GM21390 (cell line): ENCODE measurements around the gene LCLAT1.
"Not testable (repeated sequence)": the region's sequence is repeated elsewhere in the genome, so short reads cannot be mapped to it uniquely, and the experiment has no call there.

Experiments used
- ATAC-seq: cut with Tn5 transposase; IDR thresholded peaks from one replicate; pipeline ENCODE4 v1.9.1; 2021; ENCODE audit not compliant: unreplicated experiment

Gene LCLAT1

DNA sequence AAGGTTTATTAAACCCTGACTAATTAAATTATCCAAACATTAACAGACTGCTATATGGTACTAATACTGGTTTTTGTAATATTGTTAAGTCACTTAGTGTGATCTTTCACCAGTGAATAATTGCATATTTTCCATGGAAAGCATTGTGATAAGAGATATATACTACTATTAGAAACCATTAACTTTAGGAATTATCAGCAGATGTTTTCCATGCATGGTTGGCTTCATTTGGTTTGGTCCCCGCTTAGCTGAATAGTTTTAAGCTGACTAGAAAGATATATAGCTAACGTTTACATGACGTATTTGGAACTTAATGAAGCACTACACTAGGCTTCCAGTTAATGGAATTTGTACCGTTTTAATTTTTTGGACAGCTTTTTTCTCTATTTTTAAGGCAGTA is 37.9 kb downstream of the LCLAT1 start:
- ATAC-seq: no peak

DNA sequence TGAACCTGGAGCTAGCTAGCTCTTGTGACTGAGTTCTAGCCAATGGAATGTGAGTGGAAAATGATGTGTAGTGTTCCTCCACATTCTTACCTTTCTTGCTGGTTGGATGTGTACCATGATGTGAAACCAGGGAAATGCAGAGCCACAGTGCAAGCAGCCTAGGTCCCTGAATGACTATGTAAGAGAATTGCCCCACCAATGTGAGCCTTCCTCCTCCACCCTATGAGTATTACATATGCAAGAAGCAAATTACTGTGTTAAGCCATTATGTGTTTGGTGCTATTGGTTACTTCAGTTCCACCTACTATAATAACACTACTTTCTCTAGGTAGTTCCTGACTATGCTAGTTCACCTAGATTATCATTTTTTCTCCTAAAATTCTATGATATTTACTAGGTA is 39.6 kb downstream of the LCLAT1 start:
- ATAC-seq: no peak

DNA sequence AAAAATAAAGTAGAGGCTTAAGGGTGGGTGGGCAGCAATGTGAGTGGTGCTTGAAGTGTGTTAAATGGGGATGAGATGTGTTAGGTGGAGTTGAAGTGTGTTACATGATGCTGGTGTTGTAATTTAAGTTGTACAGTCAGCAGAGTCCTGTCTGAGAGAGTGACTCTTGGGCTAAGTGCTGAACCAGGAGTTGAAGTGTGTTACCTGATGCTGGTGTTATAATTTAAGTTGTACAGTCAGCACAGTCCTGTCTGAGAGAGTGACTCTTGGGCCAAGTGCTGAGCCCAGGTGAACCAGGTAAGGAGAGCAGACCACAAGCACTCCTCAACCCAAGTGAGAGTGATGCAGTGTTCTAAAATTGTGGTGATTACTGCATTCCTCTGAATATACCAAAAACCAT is 40.6 kb downstream of the LCLAT1 start:
- no peak for ATAC-seq

DNA sequence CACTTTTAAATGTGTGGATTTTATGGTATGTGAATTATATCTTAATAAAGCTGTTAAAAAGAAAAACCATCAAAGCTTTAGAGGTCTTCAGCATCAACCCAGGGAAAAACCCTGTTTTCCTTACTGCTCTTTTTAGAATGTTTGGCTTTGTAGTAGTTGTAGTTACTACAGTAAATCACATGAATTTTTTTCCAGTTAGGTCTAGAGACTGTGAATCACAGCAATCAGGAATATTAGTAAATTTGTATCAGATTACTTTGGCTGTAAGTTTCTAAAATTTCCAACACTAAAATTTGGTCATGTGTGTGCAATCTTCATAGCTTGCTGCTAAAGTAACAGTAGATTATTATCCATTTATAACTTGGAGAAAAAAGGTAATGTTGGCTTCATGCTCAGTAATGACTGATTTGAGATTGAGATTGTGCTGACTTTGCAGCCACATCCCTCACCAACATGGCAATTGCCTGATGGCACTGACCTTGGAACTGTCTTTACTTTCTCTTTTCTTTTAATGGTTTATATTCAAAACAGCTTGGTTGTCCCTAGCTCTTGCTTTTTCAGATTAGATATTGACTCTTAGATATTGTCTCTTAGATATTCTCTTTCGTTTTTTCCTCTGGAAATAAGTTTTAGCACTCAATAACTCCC is 41.1 kb downstream of the LCLAT1 start:
- ATAC-seq: no peak

DNA sequence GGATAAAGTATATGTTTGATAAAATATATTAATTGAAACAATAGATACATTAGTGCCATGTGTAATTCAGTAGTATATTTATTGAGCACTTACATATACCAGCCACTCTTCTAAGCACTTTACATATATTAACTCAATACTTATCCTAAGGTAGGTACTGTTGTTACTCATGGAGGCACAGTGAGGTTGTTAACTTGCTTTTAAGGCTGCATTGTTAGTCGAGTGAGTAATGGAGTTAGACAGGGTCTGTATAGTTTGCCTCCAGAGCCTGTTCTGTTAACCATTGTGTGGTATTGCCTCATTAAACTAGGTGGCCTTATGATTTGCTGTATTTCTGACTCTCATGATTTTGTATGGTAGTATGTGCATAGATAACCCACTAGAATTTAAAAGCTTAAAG is 44.2 kb downstream of the LCLAT1 start:
- no peak for ATAC-seq

DNA sequence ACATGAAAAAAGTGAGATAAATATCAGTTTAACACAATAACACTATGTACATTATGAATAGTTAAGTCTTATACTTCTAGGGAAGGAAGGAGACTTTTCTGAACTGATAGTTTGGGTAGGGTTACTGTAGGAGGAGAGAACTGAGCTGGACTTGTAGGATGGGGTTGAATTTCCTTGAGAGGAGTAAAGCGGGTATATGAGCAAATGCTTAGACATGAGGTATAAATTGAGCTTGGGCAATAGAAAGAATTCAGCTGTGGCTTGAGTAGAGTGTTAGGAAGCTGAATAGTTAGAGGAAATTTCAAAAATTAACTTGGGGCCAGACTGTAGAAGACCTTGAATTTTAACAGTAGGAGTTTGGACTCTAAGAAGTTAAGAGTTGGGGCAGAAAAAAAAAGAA is 45.1 kb downstream of the LCLAT1 start:
- ATAC-seq: no peak

DNA sequence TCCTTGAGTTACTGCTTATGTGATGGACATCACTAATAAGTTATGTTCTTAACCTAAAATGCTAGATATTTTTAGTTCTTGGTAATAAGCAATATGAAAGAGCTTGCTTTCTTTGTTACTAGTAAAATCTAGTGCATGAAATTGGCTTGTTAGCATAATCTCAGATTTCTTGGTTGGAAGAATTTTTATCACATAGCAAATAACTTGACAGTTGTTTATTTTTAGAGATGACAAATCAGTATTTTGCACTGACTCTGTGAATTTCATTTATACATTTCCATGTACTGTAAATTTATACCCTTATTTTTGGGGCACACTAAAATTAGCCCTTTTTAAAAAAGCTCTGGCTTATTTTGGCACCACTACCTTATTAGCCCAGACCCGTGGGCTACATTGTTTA is 45.6 kb downstream of the LCLAT1 start:
- no peak for ATAC-seq

DNA sequence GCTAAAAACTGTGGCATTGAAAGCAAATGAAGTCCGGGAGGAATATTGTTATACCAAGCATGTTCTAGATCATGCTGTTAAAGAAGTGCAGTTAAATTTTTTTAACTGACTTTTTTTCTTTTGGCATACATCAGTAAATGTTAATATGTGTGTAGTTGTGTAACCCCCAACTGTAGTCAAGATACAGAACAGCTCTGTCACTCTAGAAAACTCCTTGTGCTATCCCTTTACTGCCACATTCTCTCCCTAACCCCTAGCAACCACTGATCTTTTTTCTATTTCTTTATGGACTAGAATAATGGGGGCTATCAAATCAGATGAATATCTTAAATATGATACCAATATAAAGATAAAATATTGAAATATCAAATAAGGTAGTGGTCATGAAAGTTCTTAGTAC is 46.4 kb downstream of the LCLAT1 start:
- ATAC-seq: no peak

DNA sequence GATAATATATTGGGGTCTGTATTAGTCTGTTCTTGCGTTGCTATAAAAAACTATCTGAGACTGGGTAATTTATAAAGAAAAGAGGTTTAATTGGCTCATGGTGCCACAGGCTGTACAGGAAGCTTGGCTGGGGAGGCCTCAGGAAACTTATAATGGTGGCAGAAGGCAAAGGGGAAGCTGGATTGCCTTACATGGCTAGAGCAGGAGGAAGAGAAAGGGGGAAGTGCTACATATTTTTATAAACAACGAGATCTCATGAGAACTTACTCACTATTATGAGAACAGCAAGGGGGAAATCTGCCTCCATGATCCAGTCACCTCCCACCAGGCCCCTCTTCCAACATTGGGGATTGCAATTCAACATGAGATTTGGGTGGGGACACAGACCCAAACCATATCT is 48.9 kb downstream of the LCLAT1 start:
- ATAC-seq: not testable (repeated sequence)

DNA sequence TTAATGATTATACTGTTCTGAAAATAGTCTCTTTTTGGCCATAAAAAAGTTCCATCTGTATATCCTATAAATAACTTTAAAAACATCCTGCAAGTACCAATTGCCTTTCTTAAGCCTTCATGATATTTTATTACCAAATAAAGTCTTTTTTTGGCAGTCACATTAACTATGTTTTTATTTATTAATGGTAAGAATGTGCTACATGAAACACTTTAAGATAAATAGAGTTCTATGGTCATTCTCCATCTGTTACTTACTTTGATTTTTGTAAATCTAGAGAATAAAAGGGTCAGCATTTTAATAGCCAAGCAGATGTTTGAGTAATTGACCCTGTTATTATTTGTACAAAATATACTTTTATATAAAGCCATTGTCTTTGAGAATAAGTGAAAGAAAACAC is 52.6 kb downstream of the LCLAT1 start:
- ATAC-seq: no peak

DNA sequence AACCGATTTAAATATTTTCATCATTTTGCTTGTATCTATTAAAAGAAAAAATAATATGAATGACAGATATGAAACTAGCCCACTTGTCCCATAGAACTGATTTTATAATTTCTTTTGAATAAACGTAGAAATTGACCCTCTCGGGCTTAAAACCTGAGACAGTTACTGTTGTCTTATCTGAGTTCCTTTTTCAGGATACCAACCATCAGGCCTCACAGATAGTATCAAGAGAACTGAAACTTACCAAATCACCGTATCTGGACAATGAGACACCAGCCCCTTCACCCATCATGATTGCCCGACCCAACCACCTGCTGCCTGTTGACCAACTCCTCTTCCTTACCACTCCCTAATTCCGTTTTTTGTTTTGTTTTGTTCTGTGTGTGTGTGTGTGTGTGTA is 53.7 kb downstream of the LCLAT1 start:
- ATAC-seq: no peak

DNA sequence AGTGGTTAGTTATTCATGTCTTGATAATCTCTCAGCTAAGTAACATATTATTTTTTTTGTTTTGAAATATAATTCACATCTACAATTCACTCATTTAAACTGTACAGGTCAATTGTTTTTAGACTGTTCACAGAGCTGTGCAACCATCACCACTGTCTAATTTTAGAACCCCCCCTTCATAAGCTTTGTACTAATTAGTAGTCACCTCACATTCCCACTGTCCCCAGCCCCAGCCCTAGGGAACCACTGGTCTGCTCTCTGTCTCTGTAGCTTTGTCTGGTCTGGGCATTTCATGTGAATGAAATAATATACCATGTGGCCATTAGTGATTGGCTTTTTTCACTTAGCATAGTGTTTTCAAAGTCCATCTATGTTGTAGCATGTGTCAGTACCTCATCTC is 55.3 kb downstream of the LCLAT1 start:
- no peak for ATAC-seq

DNA sequence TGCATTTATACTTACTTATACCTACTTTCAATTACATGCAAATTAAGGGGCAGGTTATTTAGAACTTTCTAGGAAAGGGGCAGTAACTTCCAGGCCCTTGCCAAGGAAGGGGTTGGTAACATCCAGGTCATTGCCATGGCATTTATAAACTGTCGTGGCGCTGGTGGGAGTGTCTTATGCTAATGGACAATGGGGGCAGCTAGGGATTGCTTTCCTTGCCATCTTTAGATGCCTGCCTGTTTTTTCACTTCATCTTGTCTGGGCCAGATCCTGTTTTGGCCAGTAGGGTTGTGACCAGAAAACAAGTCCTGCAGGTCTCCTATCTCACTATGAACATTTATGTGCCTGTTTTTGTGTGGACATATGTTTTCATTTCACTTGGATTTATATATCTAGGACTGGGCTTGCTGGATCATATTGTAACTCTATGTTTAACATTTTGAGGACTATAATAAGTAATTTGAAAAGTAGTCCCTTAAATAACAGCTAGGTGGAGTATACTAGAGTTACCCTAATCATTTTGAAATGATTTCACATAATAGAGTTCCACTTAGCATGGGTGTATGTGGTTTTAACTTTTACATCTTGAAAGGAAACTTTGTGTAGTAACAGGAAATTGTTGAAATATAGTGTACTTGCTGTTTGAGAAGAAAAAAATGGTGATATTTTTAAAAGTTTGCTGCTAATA is 56.1 kb downstream of the LCLAT1 start:
- no peak for ATAC-seq

DNA sequence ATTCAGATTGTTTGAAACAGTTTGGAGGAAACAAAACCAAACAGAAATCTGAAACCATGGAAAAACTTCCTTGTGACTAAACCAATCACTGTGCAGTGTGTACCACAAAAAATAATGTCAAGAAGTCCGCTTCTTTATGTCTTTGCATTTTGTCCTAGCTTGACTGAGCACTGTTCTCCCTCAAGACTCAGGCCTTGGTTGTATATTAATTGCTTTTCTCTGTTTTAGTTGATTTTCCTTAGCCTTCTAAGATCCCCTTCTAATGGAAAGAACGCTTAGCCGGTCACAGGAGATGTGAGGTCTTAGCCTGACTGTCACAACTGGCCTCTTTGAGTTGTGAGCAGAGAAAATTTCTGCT is 56.6 kb downstream of the LCLAT1 start:
- ATAC-seq: no peak

DNA sequence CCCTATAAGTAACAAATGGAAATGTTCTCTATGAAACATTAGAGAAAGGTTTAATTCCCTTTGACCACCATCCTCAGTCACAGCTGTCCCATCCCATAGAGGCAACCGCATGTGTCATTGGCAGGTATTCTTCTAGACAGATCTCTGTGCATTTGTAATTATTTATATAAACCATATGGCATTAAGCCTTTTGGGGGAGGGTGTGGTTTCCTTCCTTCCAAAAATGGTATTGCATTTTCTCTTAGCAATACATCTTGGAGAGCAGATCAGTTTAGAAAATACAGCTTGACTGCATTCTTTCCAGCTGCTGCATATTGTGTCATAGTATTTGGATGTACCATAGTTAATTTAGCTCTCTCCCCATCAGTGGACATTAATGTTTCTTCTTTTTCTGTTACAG is 57.7 kb downstream of the LCLAT1 start:
- ATAC-seq: no peak

DNA sequence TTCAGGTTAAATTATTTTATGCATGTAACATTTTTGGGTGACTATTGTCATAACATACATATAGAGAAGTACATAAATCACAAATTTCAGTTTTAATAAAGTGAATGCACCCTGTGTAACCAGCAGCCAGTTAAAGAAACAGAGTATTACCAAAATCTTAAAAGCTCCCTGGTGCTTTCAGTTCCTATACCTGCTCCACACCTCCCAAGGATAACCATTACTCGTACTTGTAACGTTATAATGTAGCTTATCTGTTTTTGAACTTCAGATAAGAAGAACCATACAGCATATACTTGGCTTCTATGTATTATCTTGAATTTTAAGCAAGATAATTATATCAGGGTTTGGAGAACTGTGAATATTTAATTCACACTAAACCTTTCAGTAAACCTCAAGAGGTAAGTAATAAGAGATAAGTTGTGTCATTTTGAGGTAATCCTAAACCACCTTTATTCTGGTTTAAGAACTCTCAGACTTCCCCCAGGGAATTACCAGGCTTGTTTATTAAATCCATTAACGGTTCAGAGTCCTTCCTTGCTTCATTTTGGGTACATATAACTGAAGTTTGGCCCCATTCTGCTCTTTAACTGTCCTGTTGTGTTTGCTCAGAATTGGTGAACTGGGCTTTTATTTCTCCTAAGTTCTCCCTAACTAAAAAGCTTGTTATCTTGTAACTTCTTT is 58.6 kb downstream of the LCLAT1 start:
- no peak for ATAC-seq

DNA sequence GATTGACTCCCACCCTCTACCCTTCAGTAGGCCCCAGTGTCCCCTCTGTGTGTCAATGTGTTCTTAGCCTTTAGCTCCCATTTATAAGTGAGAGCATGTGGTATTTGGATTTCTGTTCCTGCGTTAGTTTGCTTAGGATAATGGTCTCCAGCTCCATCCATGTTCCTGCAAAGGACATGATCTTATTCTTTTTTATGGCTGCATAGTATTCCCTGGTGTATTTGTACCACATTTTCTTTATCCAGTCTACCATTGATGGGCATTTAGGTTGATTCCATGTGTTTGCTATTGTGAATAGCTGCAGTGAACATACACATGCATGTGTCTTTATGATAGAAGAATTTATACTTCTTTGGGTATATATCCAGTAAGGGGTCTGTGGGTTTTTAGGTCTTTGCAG is 60.4 kb downstream of the LCLAT1 start:
- not testable (repeated sequence) for ATAC-seq

DNA sequence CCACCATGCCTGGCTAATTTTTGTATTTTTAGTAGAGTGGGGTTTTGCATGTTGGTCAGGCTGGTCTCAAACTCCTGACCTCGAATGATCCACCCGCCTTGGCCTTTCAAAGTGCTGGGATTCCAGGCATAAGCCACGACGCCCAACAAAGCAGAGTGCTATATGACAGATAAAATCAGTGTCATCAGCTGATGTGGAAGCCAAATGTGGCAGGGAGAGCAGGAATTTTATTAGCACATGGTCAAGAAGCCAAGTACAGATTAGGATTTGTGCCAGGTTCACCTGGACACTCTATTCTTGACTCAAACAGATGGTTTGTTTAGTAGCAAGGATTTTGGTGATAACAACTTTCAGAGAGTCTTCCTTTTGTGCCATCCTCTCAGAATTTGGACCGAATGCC is 62.7 kb downstream of the LCLAT1 start:
- no peak for ATAC-seq

DNA sequence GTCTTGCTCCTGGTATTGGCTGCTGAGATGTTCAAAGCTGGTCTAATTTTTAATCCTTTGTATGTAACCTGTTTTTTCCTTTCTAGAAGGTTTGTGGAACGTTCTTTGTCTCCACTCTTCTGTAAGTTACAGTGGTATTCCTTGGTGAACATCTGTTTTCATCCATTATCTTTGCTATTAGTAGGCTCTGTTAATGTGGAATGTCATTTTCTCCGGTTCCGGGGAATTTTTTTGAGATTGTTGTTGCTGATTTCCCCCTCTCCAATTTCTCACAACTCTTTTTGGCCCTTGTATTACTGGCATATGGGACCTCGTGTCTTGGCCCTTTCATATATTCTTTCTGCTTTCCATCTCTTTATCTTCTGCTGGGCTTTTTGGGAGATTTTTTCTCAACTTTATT is 63.4 kb downstream of the LCLAT1 start:
- ATAC-seq: no peak

DNA sequence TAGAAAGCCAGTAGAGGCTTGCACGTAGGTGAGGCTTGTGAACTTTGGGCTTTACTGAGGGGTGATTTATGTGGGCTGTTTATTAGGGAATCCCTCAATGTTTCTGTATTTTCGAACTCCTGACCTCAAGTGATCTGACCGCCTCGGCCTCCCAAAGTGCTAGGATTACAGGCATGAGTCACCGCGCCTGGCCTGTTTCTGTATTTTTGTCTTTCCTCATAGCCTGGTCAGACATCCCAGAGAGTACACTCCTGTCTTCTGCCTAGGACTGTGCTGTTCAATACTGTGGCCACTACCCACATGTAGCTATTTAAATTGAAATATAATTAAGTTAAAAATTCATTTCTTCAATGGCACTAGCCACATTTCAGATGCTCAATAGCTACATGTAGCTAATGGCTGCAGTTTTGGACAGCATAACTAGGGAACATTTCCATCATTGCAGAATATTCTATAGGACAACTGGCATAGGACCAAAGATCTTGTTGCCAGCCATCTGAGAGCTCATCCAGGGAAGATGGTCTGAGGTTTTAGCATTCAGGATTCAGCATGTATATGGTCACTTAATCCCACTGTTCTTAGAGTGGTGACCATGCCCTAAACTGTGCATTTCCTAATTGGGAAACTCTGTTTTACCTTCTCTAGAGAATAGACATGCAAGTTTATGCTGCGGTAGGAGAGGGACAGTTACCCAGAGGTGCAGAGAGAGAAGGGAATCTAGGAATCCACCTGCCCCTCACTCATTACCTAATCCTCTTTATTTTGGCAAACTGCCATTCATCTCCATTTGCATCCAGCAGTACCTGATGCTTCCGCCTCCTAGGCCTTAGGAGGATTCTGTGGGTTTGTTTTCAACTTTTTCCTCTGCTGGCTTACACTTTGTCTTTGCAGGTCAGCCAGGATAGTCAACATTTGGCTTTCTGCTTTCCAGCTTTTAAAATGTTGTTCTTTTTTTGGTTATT is 64.4 kb downstream of the LCLAT1 start:
- no peak for ATAC-seq

DNA sequence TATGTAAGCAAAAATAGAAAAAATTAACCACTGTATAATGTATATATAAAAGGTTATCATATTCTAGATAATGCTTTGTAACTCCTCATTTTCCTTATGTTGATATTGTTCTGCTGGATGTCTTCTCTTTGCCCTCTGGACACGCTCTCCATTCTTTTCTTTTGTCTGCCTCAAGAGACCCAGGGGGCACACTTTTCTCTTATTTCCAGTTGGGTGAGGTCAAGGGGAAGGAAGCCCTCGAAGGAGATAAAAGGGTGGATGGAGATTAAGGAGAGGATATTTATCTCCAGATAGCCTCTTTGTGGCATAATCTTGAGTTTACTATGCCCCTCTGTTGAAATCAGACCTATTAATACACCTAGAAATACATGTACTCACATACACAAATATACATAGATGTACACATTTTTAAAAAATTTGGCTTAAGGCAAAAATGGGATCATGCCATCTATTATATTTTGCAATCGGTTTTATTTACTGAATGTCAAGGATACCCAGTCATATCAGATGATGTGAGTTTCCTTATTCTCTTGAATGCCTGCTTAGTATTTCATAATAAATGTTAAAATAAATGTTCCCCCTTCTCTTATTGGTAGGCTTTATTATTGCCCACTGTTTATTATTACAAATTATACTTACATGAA is 65.3 kb downstream of the LCLAT1 start:
- no peak for ATAC-seq
